NT2/D1 (cell line): ENCODE results near the gene L3MBTL4.

Experiments
- DNase-seq: peaks from one replicate; pipeline ENCODE4 v3.0.0-alpha.2; 2011; ENCODE audit warnings: low read depth, low spot score
- H3K27me3 ChIP-seq: 2 replicates; pipeline ENCODE4 v1.6.0; 2011; ENCODE audit warnings: mild to moderate bottlenecking; ENCODE audit not compliant: insufficient read length, insufficient read depth
- H3K36me3 ChIP-seq: 2 replicates; pipeline ENCODE4 v1.6.1; 2011; ENCODE audit warnings: mild to moderate bottlenecking, low read length, mixed read lengths; ENCODE audit not compliant: insufficient read depth, insufficient read length
- H3K4me1 ChIP-seq: 2 replicates; pipeline ENCODE4 v1.5.1; 2011; ENCODE audit not compliant: insufficient read depth, insufficient read length
- H3K4me3 ChIP-seq: 2 replicates; pipeline ENCODE4 v1.5.1; 2011; ENCODE audit warnings: low read depth; ENCODE audit not compliant: insufficient read length
- H3K9ac ChIP-seq: 2 replicates; pipeline ENCODE4 v1.6.0; 2011; ENCODE audit warnings: low read depth; ENCODE audit not compliant: insufficient read length
- H3K9me3 ChIP-seq: 2 replicates; pipeline ENCODE4 v1.5.1; 2011; ENCODE audit warnings: mild to moderate bottlenecking, low read length; ENCODE audit not compliant: insufficient read depth
- SUZ12 ChIP-seq: IDR thresholded peaks from 2 replicates; pipeline ENCODE4 v1.6.1; 2011; ENCODE audit not compliant: insufficient read length, insufficient read depth; ENCODE audit errors: extremely low read depth
- YY1 ChIP-seq: IDR thresholded peaks from 2 replicates; pipeline ENCODE4 v1.6.1; 2011; ENCODE audit not compliant: insufficient read length, insufficient read depth
- ZNF274 ChIP-seq: IDR thresholded peaks from 2 replicates; pipeline ENCODE4 v1.6.1; 2011; ENCODE audit warnings: mild to moderate bottlenecking, low read depth, low read length

L3MBTL4 gene

GRCh38 chr18:5961828-5962150 lies 452.9 kb downstream of the L3MBTL4 start:
- no peaks in the 10 kb centered on the region for H3K36me3 ChIP-seq
- TF ChIP-seq SUZ12 = no peak
- TF ChIP-seq ZNF274 = no peak
- no peak for TF ChIP-seq YY1
- H3K27me3 ChIP-seq = no peaks in the 10 kb centered on the region
- no peak for DNase-seq
- no peak overlapping the region for H3K9ac ChIP-seq
- H3K4me3 ChIP-seq = no peak overlapping the region
- H3K9me3 ChIP-seq = no peaks in the 10 kb centered on the region
- H3K4me1 ChIP-seq = peaks cover 2% of the 10 kb centered on the region

DNA sequence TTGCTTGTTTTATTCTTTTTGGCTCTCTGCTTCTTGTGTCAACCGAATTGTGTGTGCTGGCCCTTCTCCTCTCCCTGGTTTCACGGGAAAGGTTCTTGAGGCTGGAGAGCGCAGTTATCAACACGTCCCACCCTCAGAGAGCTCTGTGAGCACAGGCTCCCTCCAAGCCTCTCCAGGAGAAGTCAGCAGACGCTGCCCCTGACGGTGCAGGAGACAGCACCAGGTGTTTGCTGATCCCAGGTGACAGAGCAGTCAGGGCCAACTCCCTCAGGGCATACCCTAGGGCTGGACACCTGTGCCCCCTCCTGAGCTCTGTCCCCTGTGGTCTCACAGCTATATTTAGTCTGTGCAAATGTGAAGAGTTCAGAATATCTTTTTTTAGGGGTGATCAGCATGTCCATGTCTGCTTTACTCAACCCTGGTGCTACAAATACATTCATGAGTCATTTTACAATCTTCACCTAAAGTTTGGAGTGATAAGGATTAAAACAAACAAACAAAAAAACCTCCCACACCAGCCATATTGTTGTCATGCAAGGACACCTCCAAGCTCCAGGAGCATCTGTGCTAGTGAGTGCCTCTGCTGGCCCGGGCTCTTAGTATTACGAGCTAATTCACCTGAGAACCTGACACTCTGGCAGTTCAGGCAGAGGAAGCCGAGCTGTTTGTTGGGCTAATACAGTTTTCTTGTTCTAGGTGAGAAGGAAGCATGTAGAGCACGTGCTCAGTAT lies 453.4 kb downstream of the L3MBTL4 start:
- Histone ChIP-seq H3K27me3 (no peaks in the 10 kb centered on the region), H3K36me3 (no peaks in the 10 kb centered on the region), H3K9ac (no peak overlapping the region), H3K9me3 (no peaks in the 10 kb centered on the region), H3K4me3 (no peak overlapping the region), H3K4me1 (peaks cover 2% of the 10 kb centered on the region)
- DNase-seq = no peak
- TF ChIP-seq SUZ12 (no peak), YY1 (no peak), ZNF274 (no peak)

GRCh38 chr18:5958822-5959221 lies 455.9 kb downstream of the L3MBTL4 start:
- Histone ChIP-seq H3K36me3 (no peaks in the 10 kb centered on the region), H3K27me3 (no peaks in the 10 kb centered on the region), H3K9ac (no peak overlapping the region), H3K9me3 (no peaks in the 10 kb centered on the region), H3K4me3 (no peak overlapping the region), H3K4me1 (peaks cover 2% of the 10 kb centered on the region)
- TF ChIP-seq SUZ12 (no peak), ZNF274 (no peak), YY1 (no peak)
- DNase-seq = no peak

DNA sequence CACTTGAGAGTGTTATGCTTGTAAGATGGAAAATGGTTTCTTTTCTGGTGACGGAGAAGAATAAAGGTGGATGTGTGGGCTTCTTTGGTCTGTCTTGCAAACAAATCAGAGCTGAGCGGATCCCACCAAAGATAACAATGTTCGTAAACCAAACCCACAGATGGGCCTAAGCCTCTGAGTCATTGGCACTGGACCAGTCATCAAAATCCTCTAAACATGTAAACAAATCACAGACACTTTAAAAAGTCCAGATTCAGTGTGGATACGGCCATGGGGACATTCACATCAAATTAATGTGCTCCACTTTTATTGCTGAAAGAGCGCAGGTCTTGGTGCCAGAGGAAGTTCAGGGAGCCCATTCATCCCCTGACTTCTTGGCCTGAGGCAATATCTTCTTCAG lies 458.9 kb downstream of the L3MBTL4 start:
- no peaks in the 10 kb centered on the region for H3K36me3 ChIP-seq
- H3K4me1 ChIP-seq = no peaks in the 10 kb centered on the region
- no peak overlapping the region for H3K9ac ChIP-seq
- H3K27me3 ChIP-seq = no peaks in the 10 kb centered on the region
- H3K9me3 ChIP-seq = no peaks in the 10 kb centered on the region
- TF ChIP-seq SUZ12 = no peak
- TF ChIP-seq YY1 = no peak
- no peak for TF ChIP-seq ZNF274
- DNase-seq = no peak
- H3K4me3 ChIP-seq = no peak overlapping the region

DNA sequence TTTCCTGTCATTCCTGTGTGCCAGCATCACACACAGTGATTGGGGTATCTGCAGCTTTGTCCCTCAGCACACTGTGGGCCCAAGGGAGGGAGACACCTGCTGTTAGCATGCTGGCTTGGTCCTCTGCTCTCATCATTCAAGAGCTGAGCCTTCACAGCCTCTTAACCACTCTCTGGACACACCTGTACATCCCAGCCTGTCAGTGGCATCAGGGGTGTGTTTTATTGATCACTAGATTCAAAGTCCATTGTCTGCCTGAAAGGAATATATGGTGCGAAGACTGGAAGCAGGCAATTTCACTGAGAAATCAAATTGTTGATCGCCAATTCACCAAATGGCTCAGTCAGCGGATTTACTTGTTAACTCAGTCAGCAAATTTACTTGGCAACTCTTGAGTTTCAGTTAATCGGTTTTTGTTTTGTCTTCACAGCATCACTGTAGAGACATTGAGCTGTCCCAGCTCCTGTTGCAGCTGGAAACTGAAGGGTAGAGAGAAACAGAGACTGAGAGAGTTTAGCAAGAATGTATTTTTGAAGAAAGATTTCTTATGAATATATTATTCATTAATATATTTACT lies 463.1 kb downstream of the L3MBTL4 start:
- no peak for TF ChIP-seq SUZ12
- no peak for TF ChIP-seq YY1
- TF ChIP-seq ZNF274 = no peak
- Histone ChIP-seq H3K36me3 (no peaks in the 10 kb centered on the region), H3K27me3 (no peaks in the 10 kb centered on the region), H3K4me1 (no peaks in the 10 kb centered on the region), H3K9ac (no peak overlapping the region), H3K4me3 (no peak overlapping the region), H3K9me3 (no peaks in the 10 kb centered on the region)
- DNase-seq = no peak

GRCh38 chr18:5948781-5949180 lies 465.9 kb downstream of the L3MBTL4 start:
- Histone ChIP-seq H3K4me1 (no peaks in the 10 kb centered on the region), H3K4me3 (no peak overlapping the region), H3K27me3 (no peaks in the 10 kb centered on the region), H3K9ac (no peak overlapping the region), H3K9me3 (no peaks in the 10 kb centered on the region), H3K36me3 (no peaks in the 10 kb centered on the region)
- TF ChIP-seq ZNF274 (no peak), SUZ12 (no peak), YY1 (no peak)
- DNase-seq = no peak

GRCh38 chr18:5948237-5948636 lies 466.5 kb downstream of the L3MBTL4 start:
- no peak overlapping the region for H3K4me3 ChIP-seq
- H3K9ac ChIP-seq = no peak overlapping the region
- H3K4me1 ChIP-seq = no peaks in the 10 kb centered on the region
- no peaks in the 10 kb centered on the region for H3K36me3 ChIP-seq
- no peaks in the 10 kb centered on the region for H3K9me3 ChIP-seq
- no peak for TF ChIP-seq SUZ12
- TF ChIP-seq ZNF274 = no peak
- no peak for TF ChIP-seq YY1
- no peak for DNase-seq
- H3K27me3 ChIP-seq = no peaks in the 10 kb centered on the region

- no peaks in the 10 kb centered on the region for H3K27me3 ChIP-seq
- no peak overlapping the region for H3K9ac ChIP-seq
- DNase-seq = no peak
- H3K4me1 ChIP-seq = no peaks in the 10 kb centered on the region
- no peaks in the 10 kb centered on the region for H3K36me3 ChIP-seq
- TF ChIP-seq YY1 (no peak), SUZ12 (no peak), ZNF274 (no peak)
- no peaks in the 10 kb centered on the region for H3K9me3 ChIP-seq
- H3K4me3 ChIP-seq = no peak overlapping the region
These were observed 470.3 kb downstream of the L3MBTL4 start for GRCh38 chr18:5944448-5944847.
